ENCODE measurements around the gene USP43.

DNA sequence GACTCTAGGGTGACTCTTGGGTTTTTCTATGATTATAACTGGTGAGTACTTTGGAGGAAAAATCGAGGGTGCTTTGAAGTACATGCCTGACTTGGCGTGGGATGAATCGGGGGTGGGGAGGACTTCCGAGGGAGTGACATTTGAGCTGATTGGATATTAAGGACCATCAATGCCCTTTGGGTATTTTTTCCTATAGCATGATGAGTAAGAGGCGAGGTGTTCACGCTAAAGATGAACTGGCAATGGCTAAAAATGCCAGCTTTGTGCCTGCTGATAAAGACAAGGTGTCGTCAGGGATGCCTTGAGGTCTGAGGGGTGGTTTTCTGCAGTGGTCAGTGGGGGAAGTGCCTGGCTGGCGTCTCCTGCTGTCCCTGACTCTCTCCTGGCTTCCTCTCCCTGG, 25.3 kb downstream of the USP43 start:
- TF ChIP-seq EZH2 (IDR thresholded peaks at IDR 0.05; ENCODE audit: borderline replicate concordance, control insufficient read depth, low read depth, low read length) (no peak), CEBPB (IDR thresholded peaks at IDR 0.05; ENCODE audit: borderline replicate concordance in 1 of 2, low read depth in 2 of 2, low read length in 2 of 2) (no peak), BACH1 (IDR thresholded peaks at IDR 0.05; ENCODE audit: borderline replicate concordance) (no peak), POU2F2 (IDR thresholded peaks at IDR 0.05; ENCODE audit: borderline replicate concordance, low read depth, low read length) (no peak), ZSCAN29 (IDR thresholded peaks at IDR 0.05) (no peak), FOS (IDR thresholded peaks at IDR 0.05; ENCODE audit: borderline replicate concordance, extremely low read depth, insufficient read length) (no peak), YY1 (IDR thresholded peaks at IDR 0.05; ENCODE audit: low read depth, low read length) (no peak)
- TF ChIP-seq, protein P1, sequence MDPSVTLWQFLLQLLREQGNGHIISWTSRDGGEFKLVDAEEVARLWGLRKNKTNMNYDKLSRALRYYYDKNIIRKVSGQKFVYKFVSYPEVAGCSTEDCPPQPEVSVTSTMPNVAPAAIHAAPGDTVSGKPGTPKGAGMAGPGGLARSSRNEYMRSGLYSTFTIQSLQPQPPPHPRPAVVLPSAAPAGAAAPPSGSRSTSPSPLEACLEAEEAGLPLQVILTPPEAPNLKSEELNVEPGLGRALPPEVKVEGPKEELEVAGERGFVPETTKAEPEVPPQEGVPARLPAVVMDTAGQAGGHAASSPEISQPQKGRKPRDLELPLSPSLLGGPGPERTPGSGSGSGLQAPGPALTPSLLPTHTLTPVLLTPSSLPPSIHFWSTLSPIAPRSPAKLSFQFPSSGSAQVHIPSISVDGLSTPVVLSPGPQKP (IDR thresholded peaks at IDR 0.05; ENCODE audit: low read depth, low read length) = no peak
- TF ChIP-seq, protein P2, sequence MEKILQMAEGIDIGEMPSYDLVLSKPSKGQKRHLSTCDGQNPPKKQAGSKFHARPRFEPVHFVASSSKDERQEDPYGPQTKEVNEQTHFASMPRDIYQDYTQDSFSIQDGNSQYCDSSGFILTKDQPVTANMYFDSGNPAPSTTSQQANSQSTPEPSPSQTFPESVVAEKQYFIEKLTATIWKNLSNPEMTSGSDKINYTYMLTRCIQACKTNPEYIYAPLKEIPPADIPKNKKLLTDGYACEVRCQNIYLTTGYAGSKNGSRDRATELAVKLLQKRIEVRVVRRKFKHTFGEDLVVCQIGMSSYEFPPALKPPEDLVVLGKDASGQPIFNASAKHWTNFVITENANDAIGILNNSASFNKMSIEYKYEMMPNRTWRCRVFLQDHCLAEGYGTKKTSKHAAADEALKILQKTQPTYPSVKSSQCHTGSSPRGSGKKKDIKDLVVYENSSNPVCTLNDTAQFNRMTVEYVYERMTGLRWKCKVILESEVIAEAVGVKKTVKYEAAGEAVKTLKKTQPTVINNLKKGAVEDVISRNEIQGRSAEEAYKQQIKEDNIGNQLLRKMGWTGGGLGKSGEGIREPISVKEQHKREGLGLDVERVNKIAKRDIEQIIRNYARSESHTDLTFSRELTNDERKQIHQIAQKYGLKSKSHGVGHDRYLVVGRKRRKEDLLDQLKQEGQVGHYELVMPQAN (conservative IDR thresholded peaks at IDR 0.05) = no peak
- TF ChIP-seq, protein P3, sequence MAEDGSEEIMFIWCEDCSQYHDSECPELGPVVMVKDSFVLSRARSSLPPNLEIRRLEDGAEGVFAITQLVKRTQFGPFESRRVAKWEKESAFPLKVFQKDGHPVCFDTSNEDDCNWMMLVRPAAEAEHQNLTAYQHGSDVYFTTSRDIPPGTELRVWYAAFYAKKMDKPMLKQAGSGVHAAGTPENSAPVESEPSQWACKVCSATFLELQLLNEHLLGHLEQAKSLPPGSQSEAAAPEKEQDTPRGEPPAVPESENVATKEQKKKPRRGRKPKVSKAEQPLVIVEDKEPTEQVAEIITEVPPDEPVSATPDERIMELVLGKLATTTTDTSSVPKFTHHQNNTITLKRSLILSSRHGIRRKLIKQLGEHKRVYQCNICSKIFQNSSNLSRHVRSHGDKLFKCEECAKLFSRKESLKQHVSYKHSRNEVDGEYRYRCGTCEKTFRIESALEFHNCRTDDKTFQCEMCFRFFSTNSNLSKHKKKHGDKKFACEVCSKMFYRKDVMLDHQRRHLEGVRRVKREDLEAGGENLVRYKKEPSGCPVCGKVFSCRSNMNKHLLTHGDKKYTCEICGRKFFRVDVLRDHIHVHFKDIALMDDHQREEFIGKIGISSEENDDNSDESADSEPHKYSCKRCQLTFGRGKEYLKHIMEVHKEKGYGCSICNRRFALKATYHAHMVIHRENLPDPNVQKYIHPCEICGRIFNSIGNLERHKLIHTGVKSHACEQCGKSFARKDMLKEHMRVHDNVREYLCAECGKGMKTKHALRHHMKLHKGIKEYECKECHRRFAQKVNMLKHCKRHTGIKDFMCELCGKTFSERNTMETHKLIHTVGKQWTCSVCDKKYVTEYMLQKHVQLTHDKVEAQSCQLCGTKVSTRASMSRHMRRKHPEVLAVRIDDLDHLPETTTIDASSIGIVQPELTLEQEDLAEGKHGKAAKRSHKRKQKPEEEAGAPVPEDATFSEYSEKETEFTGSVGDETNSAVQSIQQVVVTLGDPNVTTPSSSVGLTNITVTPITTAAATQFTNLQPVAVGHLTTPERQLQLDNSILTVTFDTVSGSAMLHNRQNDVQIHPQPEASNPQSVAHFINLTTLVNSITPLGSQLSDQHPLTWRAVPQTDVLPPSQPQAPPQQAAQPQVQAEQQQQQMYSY (CRISPR knock-in tag; IDR thresholded peaks at IDR 0.05) = no peak
- TF ChIP-seq, protein P4, sequence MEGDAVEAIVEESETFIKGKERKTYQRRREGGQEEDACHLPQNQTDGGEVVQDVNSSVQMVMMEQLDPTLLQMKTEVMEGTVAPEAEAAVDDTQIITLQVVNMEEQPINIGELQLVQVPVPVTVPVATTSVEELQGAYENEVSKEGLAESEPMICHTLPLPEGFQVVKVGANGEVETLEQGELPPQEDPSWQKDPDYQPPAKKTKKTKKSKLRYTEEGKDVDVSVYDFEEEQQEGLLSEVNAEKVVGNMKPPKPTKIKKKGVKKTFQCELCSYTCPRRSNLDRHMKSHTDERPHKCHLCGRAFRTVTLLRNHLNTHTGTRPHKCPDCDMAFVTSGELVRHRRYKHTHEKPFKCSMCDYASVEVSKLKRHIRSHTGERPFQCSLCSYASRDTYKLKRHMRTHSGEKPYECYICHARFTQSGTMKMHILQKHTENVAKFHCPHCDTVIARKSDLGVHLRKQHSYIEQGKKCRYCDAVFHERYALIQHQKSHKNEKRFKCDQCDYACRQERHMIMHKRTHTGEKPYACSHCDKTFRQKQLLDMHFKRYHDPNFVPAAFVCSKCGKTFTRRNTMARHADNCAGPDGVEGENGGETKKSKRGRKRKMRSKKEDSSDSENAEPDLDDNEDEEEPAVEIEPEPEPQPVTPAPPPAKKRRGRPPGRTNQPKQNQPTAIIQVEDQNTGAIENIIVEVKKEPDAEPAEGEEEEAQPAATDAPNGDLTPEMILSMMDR (IDR thresholded peaks at IDR 0.05 in 2 of 3, conservative IDR thresholded peaks at IDR 0.05 in 1 of 3; ENCODE audit: control insufficient read depth in 2 of 3, extremely low read depth in 1 of 3, insufficient read depth in 1 of 3, low read depth in 3 of 3, low read length in 3 of 3) = no peak
